Stimulated activated CD4-positive, alpha-beta T cell treated with anti-CD3 and anti-CD28 coated beads, Interleukin-12 subunit alpha, Interleukin-12 subunit beta, amount 100 ng/mL, for 4 hours (primary cell): ENCODE measurements around the gene KIF22.
"Not testable (repeated sequence)": the region's sequence is repeated elsewhere in the genome, so short reads cannot be mapped to it uniquely, and the experiment has no call there.

Experiments
- DNase-seq: peaks from one replicate; pipeline ENCODE4 v3.0.0-alpha.2; 2020

KIF22 gene

DNA sequence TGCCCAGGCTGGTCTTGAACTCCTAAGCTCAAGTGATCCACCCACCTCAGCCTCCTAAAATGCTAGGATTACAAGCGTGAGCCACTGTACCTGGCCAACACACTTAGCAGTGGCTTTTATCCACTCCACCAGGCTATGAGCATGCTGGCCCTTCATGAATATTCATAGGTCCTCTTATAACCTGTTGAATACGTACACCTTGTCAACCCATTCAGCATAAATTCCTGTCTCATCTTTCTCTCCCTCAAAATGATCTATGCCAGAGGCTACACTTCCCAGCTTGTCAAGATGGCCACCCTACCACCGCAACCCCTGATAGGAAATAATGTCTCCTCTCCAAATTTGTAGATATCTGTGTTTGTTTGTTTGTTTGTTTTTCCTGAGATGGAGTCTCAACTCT lies 23.5 kb upstream of the KIF22 start:
- no peak for DNase-seq

GRCh38 chr16:29769507-29769906 lies 21.0 kb upstream of the KIF22 start:
- DNase-seq, result no peak

GRCh38 chr16:29770250-29770929 lies 20.2 kb upstream of the KIF22 start:
- no peak for DNase-seq

DNA sequence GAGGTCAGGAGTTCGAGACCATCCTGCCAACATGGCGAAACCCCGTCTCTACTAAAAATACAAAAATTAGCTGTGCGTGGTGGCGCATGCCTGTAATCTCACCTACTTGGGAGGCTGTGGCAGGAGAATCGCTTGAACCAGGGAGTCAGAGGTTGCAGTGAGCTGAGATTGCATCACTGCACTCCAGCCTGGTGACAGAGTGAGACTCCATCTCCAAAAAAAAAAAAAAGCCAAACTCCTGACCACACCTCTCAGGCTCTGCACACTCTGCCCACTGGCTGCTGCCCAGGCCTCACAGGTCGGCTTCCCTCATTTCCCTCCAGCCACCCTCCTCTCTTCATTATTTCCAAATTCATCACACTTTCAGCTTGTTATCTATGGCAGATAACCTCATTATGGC lies 18.2 kb upstream of the KIF22 start:
- not testable (repeated sequence) for DNase-seq

- no peak for DNase-seq
These were observed 15.8 kb upstream of the KIF22 start for GRCh38 chr16:29774730-29775129.

DNA sequence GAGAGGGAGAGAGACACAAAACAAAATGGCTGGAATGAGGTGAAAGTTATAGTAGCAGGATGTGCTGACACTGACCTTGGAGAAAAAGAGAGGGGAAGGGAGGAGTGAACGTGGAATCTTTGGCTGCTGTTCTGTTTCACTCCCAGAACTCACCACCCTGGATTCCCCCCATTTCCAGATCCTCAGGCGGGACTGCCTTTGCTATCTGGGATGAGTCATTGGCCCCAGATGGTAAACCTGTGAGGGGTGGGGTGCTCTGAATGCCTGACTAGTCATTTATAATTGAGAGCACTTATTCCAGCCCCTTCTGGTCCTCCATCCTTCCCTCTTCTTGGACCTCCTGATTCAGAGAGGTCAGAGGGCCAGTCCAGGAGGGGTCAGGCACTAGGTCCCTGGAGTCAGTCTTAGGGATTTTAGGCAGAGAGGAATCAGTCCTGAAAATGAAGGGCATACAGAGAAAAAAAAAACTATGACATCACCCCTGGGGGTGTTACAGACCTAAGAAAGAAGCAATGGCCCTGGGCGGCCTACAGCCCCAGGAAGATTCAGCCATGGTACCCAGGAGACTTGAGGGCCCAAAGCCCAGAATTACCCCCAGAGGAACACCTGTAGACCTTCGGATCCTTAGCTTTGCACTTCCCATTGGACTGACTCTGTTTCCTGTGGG lies 14.7 kb upstream of the KIF22 start:
- DNase-seq, result no peak

GRCh38 chr16:29777576-29778350 lies 12.8 kb upstream of the KIF22 start, which contains the start of gene ZG16:
ZG16 (plus strand) TSS chr16:29778256; CDS start chr16:29779267, 1,011 bp downstream.
- no peak for DNase-seq

DNA sequence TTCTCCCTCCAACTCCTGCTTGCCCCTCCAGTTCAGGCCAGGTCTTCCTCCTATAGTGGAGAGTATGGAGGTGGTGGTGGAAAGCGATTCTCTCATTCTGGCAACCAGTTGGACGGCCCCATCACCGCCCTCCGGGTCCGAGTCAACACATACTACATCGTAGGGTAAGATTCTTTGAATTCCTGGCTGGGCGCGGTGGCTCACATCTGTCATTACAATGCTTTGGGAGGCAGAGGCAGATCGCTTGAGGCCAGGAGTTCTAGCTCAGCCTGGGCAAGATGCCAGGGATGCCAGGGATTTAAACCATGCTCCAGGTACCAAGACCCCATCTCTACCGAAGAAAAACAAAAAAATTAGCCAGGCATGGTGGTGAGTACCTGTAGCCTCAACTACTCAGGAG lies 11.1 kb upstream of the KIF22 start:
- DNase-seq, result no peak

- DNase-seq, result not testable (repeated sequence)
These were observed 7.2 kb upstream of the KIF22 start for GRCh38 chr16:29783094-29783953.

DNA sequence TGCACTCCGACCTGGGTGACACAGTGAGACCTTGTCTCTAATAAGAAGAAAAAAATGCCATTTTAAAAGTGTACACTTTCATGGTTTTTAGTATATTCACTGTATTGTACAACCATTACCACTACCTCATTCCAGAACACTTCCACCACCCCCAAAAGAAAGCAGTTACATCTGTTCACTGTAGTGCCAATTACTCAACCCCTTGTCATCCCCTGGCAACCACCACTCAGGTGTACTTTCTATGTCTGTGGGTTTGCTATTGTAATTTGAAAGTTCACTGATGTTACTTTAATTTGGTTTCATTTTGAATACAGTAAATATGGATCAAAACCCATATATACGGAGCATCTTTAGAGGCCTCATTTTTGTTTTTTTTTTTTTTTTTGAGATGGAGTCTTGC lies 6.4 kb upstream of the KIF22 start:
- DNase-seq, result no peak

- peak; percentile 68 for DNase-seq
These were observed 5.5 kb upstream of the KIF22 start for GRCh38 chr16:29784901-29785500.

- not testable (repeated sequence) for DNase-seq
These were observed 3.4 kb upstream of the KIF22 start for GRCh38 chr16:29787155-29787554.

- DNase-seq, result no peak
These were observed 772 bp upstream of the KIF22 start for GRCh38 chr16:29789775-29790182.

DNA sequence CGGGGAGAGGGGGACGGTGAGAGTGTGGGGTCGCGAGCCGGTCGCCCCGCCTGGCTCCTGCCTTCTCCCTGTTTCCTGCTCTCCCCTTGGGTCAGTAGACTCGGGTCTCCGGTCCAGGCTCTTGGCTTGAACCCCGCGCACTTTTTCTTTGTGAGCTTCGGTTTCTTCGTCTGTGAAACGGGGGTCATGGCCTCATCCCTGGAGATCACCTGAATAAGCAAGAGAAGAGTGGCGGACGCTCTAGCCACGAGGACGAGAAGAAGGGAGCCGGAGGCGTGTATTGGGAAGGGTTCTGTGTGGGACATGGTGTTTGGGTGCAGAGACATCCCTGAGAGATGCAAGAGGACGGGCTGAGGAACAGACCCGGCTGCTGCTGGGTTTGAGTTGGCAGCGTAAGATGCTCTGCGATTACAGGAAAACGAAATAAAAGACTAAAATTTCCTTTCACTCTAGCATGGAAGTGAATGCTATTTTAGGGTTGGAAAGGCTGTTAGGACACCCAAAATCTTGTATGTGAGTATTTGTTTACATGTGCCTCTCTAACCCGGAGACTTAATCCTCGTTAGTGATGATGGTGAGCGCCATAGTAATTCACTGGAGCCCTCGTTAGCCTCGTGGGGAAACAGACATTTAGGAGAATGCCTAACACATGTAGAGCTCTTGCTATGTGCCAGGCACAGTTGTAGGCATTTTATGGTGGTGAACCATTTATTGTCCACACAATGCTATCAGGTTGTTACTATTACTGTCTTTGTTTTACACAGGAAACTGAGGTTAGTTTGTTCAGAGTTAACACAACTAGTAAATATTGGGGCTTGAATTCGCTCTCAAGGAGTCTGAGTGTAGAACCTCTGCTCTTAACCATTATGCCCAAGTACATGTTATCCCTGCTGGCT lies 646 bp downstream of the KIF22 start:
- DNase-seq, result no peak

GRCh38 chr16:29791845-29792807 lies 1.6 kb downstream of the KIF22 start:
- no peak for DNase-seq

- not testable (repeated sequence) for DNase-seq
These were observed 2.6 kb downstream of the KIF22 start for GRCh38 chr16:29793153-29793552.

GRCh38 chr16:29794231-29794710 lies 3.7 kb downstream of the KIF22 start:
- no peak for DNase-seq

DNA sequence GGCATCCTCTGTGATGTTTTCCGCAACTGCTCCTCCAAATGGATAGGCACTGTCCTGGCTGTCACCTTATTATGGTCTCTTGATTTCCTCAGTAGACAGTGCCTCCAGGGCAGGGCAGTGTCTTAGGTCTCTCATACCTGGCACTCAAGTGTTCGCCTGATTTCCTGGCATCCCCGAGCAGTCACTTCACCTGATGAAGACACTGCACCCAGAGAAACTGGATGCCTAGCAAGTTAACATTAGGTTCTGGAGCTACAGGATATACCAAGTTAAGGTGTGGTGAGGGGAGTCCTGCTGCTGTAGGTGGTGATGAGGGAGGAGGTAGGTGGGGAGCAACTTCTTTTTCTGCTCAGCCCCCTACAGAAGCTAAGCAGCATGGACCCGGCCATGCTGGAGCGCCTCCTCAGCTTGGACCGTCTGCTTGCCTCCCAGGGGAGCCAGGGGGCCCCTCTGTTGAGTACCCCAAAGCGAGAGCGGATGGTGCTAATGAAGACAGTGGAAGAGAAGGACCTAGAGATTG lies 11.9 kb downstream of the KIF22 start:
- no peak for DNase-seq

- DNase-seq, result no peak
These were observed 13.5 kb downstream of the KIF22 start for GRCh38 chr16:29804020-29804419.
